Measurements from ENCODE around the gene DNTTIP2. TPM values are rescaled to one million over a fixed set of nuclear protein-coding genes. Genes with fewer than 3 reads are reported as not detected.
"Not testable (repeated sequence)": the region's sequence is repeated elsewhere in the genome, so short reads cannot be mapped to it uniquely, and the experiment has no call there.

The DNTTIP2 gene
- total RNA-seq, 1 experiment from 2014 or later, result 50.3 TPM

DNA sequence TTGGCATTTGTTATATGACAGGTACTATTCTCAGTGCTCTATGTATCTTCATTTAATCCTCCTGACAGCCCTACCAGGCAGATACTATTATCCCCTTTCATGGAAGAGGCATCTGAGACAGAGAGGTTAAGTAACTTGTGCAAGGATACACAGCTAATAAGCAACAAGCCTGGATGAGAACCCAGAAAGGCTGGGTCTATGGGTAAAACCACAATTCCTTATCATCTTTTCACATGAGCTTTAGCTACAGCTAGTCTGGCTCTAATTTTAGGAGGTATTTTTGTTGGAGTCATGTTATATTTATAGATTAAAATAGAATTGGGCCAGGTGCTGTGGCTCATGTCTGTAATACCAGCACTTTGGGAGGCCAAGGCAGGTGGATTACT, 27.7 kb downstream of the DNTTIP2 start:
- TF ChIP-seq POLR2AphosphoS5 (IDR thresholded peaks at IDR 0.05; ENCODE audit: low read depth, low read length), result no peak
- POLR2A ChIA-PET, result interaction anchor here (0.6 kb wide), 1 partner anchor 814 kb away, joined by 5 read pairs; no protein-coding TSS in a partner anchor
- Histone ChIP-seq H3K36me3 (ENCODE audit: control insufficient read depth, insufficient read depth, low read length) (no peaks in the 10 kb centered on the region), H3K27ac (ENCODE audit: low read length) (no peak overlapping the region), H3K4me1 (ENCODE audit: control insufficient read depth, insufficient read depth, low read length) (peaks cover 7% of the 10 kb centered on the region; the same call in 1 of the 2 replicates), H3K4me3 (ENCODE audit: low read depth in 2 of 2, low read length in 2 of 2) (no peak overlapping the region), H3K27me3 (ENCODE audit: control insufficient read depth, insufficient read depth, low read length) (no peaks in the 10 kb centered on the region), H3K9me3 (ENCODE audit: control insufficient read depth, insufficient read depth, low read depth, low read length) (no peaks in the 10 kb centered on the region)
- CTCF ChIA-PET, result no interaction called here
- no peak for ATAC-seq
- DNase-seq (ENCODE audit: low read depth, low spot score), result no peak
- intact Hi-C loops (cut with micrococcal nuclease; ENCODE audit: unreplicated experiment) (loop anchor here (10.0 kb wide), 1 partner anchor 547 kb away; no protein-coding TSS in a partner anchor), in situ Hi-C loops (cut with HindIII; ENCODE audit: low pct_unique_long_range_greater_than_20kb, low sequenced_read_pairs) (no loop called here)
- no TSS peak for BruUV-seq (replicated peaks)

DNA sequence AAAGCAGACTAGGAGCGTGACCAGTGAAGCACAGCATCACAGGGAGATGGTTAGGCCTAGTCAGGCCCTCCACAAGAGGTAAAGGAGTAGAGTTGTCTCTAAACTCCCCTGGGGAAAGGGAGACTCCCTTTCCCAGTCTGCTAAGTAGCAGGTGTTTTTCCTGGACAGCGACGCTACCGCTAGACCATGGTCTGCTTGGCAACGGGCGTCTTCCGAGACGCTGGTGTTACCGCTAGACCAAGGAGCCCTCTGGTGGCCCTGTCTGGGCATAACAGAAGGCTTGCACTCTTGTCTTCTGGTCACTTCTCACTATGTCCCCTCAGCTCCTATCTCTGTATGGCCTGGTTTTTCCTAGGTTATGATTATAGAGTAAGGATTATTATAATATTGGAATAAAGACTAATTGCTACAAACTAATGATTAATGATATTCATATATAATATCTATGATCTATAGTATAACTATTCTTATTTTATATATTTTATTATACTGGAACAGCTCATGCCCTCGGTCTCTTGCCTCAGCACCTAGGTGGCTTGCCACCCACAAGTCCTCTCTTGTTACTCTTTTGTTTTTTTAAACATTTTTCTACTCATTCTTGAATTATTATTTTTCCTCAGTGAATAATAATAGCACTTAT, 28.2 kb downstream of the DNTTIP2 start:
- ATAC-seq; H3K27me3 ChIP-seq (ENCODE audit: control insufficient read depth, insufficient read depth, low read length); DNase-seq (ENCODE audit: low read depth, low spot score); H3K36me3 ChIP-seq (ENCODE audit: control insufficient read depth, insufficient read depth, low read length); BruUV-seq (replicated peaks); POLR2A ChIA-PET; H3K4me3 ChIP-seq (ENCODE audit: low read depth in 2 of 2, low read length in 2 of 2); H3K27ac ChIP-seq (ENCODE audit: low read length); H3K9me3 ChIP-seq (ENCODE audit: control insufficient read depth, insufficient read depth, low read depth, low read length); in situ Hi-C loops (cut with HindIII; ENCODE audit: low pct_unique_long_range_greater_than_20kb, low sequenced_read_pairs); H3K4me1 ChIP-seq (ENCODE audit: control insufficient read depth, insufficient read depth, low read length): not testable (repeated sequence)
- peak; percentile 65 for TF ChIP-seq CTCF (IDR thresholded peaks at IDR 0.05)
- intact Hi-C loops (cut with micrococcal nuclease; ENCODE audit: unreplicated experiment), result loop anchor here (10.0 kb wide), 1 partner anchor 546 kb away; no protein-coding TSS in a partner anchor
- CTCF ChIA-PET, result interaction anchor here (0.6 to 1.0 kb wide), 3 partner anchors 233 to 414 kb away, joined by 3 read pairs; no protein-coding TSS in a partner anchor

- ChIA-PET POLR2A (no interaction called here), CTCF (no interaction called here)
- peak overlapping the region; percentile 69 to 74 for H3K4me3 ChIP-seq (ENCODE audit: low read depth in 2 of 2, low read length in 2 of 2)
- no peak for ATAC-seq
- in situ Hi-C loops (cut with HindIII; ENCODE audit: low pct_unique_long_range_greater_than_20kb, low sequenced_read_pairs) (no loop called here), intact Hi-C loops (cut with micrococcal nuclease; ENCODE audit: unreplicated experiment) (loop anchor here (5.0 to 10.0 kb wide), 2 partner anchors 214 to 406 kb away; no protein-coding TSS in a partner anchor)
- no peak for TF ChIP-seq POLR2AphosphoS5 (IDR thresholded peaks at IDR 0.05; ENCODE audit: low read depth, low read length)
- no peak for TF ChIP-seq TCF7L2 (IDR thresholded peaks at IDR 0.05; ENCODE audit: low read depth, low read length)
- TF ChIP-seq CTCF (IDR thresholded peaks at IDR 0.05), result no peak
- no peak for TF ChIP-seq SIN3A (IDR thresholded peaks at IDR 0.05; ENCODE audit: borderline replicate concordance, insufficient read depth, low read depth, low read length)
- no peak for TF ChIP-seq REST (IDR thresholded peaks at IDR 0.05; ENCODE audit: insufficient read depth in 1 of 2, low read depth in 2 of 2, low read length in 1 of 2)
- DNase-seq (ENCODE audit: low read depth, low spot score), result no peak
- no peaks in the 10 kb centered on the region for H3K9me3 ChIP-seq (ENCODE audit: control insufficient read depth, insufficient read depth, low read depth, low read length)
- H3K27me3 ChIP-seq (ENCODE audit: control insufficient read depth, insufficient read depth, low read length), result no peaks in the 10 kb centered on the region
- H3K36me3 ChIP-seq (ENCODE audit: control insufficient read depth, insufficient read depth, low read length), result no peaks in the 10 kb centered on the region
- peaks cover 11% of the 10 kb centered on the region; the same call in 1 of the 2 replicates for H3K4me1 ChIP-seq (ENCODE audit: control insufficient read depth, insufficient read depth, low read length)
- no TSS peak for BruUV-seq (replicated peaks)
- H3K27ac ChIP-seq (ENCODE audit: low read length), result peak overlapping the region; percentile 75
These were observed 30.6 kb downstream of the DNTTIP2 start for GRCh38 chr1:93848350-93848883.
